Skeletal muscle tissue (tissue), 4 donors: ENCODE data around the gene PDSS1. TPM values are rescaled to one million over a fixed set of nuclear protein-coding genes. Genes with fewer than 3 reads are reported as not detected.
"Not testable (repeated sequence)": the region's sequence is repeated elsewhere in the genome, so short reads cannot be mapped to it uniquely, and the experiment has no call there.

Experiments used
- H3K27ac ChIP-seq: one replicate; pipeline ENCODE4 v1.7.0; 2013; ENCODE audit warnings: mild to moderate bottlenecking, low read depth, low read length, inconsistent platforms
- H3K27me3 ChIP-seq, 3 donors: one replicate each; pipeline ENCODE4 v1.7.0; 2013; ENCODE audit warnings: low read length in 3 of 3; ENCODE audit not compliant: control insufficient read depth in 3 of 3, insufficient read depth in 3 of 3
- H3K36me3 ChIP-seq, 3 donors: one replicate each; pipeline ENCODE4 v1.7.0; 2013; ENCODE audit warnings: low read length in 3 of 3; ENCODE audit not compliant: control insufficient read depth in 3 of 3, insufficient read depth in 3 of 3
- H3K4me1 ChIP-seq, 3 donors: one replicate each; pipeline ENCODE4 v1.7.0; 2013; ENCODE audit warnings: low read length in 3 of 3, mild to moderate bottlenecking in 3 of 3; ENCODE audit not compliant: control insufficient read depth in 3 of 3, insufficient read depth in 3 of 3
- H3K4me3 ChIP-seq, 3 donors: one replicate each; pipeline ENCODE4 v1.7.0; 2013; ENCODE audit warnings: low read length in 3 of 3
- H3K9ac ChIP-seq, 3 donors: one replicate each; pipeline ENCODE4 v1.7.0; 2013; ENCODE audit warnings: low read length in 3 of 3, mild to moderate bottlenecking in 3 of 3, moderate library complexity in 2 of 3, low read depth in 1 of 3
- H3K9me3 ChIP-seq, 3 donors: one replicate each; pipeline ENCODE4 v1.7.0; 2013; ENCODE audit warnings: low read length in 3 of 3; ENCODE audit not compliant: control insufficient read depth in 3 of 3
- total RNA-seq: library from RNA; depleted of rRNA; stranded (reverse); fragments of >200 nt; gene quantifications from one replicate; pipeline ENCODE4 v1.2.3, GENCODE V29; 2014
- donor health status: Osteomylitis.

PDSS1 gene
- total RNA-seq, 1 donor from 2014 or later: 7.3 TPM

GRCh38 chr10:26681076-26681475 is 16.4 kb upstream of the PDSS1 start:
- H3K4me1 ChIP-seq: no peaks in the 10 kb centered on the region
- H3K27ac ChIP-seq: no peak overlapping the region
- no peak overlapping the region for H3K9ac ChIP-seq
- H3K4me3 ChIP-seq: no peak overlapping the region
- H3K9me3 ChIP-seq: no peaks in the 10 kb centered on the region
- peaks cover 0 to 4% (median 0%) of the 10 kb centered on the region in 3 donors for H3K27me3 ChIP-seq
- no peaks in the 10 kb centered on the region for H3K36me3 ChIP-seq

GRCh38 chr10:26681971-26682370 is 15.5 kb upstream of the PDSS1 start:
- H3K27me3 ChIP-seq, H3K4me1 ChIP-seq, H3K4me3 ChIP-seq, H3K36me3 ChIP-seq, H3K9ac ChIP-seq, H3K27ac ChIP-seq, H3K9me3 ChIP-seq: not testable (repeated sequence)

DNA sequence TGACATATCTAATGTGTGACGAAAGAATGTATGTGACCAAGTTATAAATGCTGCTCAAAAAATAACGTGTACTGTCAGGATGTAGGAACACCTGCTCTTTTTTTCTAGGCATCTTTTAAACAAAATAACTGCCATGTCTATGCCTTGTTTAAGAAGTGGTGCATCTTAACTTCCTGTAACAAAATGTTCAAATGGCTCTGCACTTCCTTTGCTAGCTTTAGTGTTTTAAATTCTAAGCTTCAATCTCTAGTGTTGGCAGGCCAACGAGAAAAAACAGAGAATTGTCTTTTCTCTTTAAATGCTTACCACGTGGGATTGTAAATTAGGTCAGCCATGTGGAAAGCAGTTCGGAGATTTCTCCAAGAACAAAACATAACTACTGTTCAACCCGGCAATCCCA is 14.6 kb upstream of the PDSS1 start:
- no peaks in the 10 kb centered on the region for H3K36me3 ChIP-seq
- no peak overlapping the region for H3K27ac ChIP-seq
- no peaks in the 10 kb centered on the region for H3K9me3 ChIP-seq
- H3K27me3 ChIP-seq: peaks cover 0 to 4% (median 0%) of the 10 kb centered on the region in 3 donors
- H3K4me3 ChIP-seq: no peak overlapping the region
- no peaks in the 10 kb centered on the region for H3K4me1 ChIP-seq
- H3K9ac ChIP-seq: no peak overlapping the region

DNA sequence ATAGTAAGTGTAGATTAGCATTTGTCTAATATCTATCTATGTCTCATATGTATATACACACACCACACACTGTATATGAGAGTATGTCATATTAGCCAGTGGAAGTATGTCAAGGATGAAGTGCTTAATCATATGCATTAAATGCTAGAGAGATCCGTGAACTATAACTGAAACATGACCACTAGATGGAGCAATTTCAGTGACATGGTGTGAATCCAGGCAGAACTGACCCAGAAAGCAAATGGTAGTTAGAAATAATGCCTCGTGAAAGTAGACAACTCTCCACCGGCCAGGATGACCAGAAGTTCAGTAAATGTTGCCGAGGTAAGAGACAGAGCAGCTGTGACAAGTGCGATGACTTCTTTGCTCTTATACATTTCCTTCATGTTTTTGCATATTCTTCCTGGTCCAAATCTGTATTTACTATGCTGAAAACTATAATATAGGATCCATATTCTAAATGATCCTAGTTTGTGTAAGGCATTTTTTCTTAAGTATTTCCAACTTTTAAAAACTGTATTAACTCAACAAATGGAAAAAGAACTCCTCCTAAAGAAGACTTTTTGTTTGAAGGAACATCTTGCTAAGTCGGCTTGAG is 12.7 kb upstream of the PDSS1 start:
- H3K4me3 ChIP-seq, H3K27ac ChIP-seq: not testable (repeated sequence)

DNA sequence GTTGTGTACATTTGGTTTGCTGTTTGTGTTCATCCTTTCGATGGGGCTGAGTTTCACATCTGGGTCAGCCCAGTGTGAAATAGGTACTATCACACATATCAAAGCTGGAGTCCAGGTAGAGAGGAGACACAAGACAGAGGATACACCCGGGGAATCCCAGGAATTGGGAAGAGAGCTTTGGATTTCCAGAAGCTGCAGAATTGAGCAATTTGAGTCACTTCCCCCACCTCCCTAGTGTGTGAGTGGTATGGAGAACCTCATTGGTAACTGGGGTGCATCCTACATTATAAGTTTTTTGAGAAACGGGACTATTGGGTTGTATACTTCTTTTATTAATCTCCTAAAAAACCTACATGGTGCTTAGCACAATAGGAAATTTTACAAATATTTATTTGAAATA is 12.1 kb upstream of the PDSS1 start:
- peaks cover 0 to 5% (median 4%) of the 10 kb centered on the region in 3 donors for H3K27me3 ChIP-seq
- no peak overlapping the region for H3K4me3 ChIP-seq
- H3K9ac ChIP-seq: no peak overlapping the region
- H3K9me3 ChIP-seq: no peaks in the 10 kb centered on the region
- H3K36me3 ChIP-seq: no peaks in the 10 kb centered on the region
- H3K4me1 ChIP-seq: no peaks in the 10 kb centered on the region
- no peak overlapping the region for H3K27ac ChIP-seq

More for the DNA sequence above, 12.7 kb upstream of the PDSS1 start:
- H3K4me1 ChIP-seq, H3K36me3 ChIP-seq, H3K9me3 ChIP-seq, H3K9ac ChIP-seq, H3K27me3 ChIP-seq: not testable (repeated sequence)

DNA sequence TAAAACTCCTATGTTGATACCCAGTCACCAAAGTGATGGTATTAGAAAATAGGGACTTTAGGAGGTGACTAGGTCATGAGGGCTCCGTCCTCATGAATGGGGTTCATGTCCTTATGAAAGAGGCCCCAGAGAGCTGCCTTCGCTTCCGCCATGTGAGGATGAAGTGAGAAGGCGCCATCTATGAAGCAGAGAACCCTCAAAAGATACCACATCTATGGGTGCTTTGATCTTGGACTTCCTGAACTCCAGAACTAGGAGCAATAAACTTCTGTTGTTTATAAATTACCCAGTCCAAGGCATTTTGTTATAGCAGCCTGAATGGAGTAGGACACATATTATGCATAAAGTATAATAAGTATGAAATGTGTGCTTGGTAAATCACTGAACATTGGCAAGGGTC is 8.1 kb upstream of the PDSS1 start:
- H3K4me3 ChIP-seq: no peak overlapping the region
- no peaks in the 10 kb centered on the region for H3K4me1 ChIP-seq
- peaks cover 4 to 9% (median 6%) of the 10 kb centered on the region in 3 donors for H3K27me3 ChIP-seq
- H3K27ac ChIP-seq: no peak overlapping the region
- H3K9ac ChIP-seq: no peak overlapping the region
- H3K9me3 ChIP-seq: no peaks in the 10 kb centered on the region
- no peaks in the 10 kb centered on the region for H3K36me3 ChIP-seq

GRCh38 chr10:26690731-26691475 is 6.6 kb upstream of the PDSS1 start:
- H3K4me3 ChIP-seq: no peak overlapping the region
- no peak overlapping the region for H3K27ac ChIP-seq
- H3K9ac ChIP-seq: no peak overlapping the region
- H3K36me3 ChIP-seq: no peaks in the 10 kb centered on the region
- H3K27me3 ChIP-seq: peaks cover 0 to 9% (median 6%) of the 10 kb centered on the region in 3 donors
- no peaks in the 10 kb centered on the region for H3K9me3 ChIP-seq
- no peaks in the 10 kb centered on the region for H3K4me1 ChIP-seq

DNA sequence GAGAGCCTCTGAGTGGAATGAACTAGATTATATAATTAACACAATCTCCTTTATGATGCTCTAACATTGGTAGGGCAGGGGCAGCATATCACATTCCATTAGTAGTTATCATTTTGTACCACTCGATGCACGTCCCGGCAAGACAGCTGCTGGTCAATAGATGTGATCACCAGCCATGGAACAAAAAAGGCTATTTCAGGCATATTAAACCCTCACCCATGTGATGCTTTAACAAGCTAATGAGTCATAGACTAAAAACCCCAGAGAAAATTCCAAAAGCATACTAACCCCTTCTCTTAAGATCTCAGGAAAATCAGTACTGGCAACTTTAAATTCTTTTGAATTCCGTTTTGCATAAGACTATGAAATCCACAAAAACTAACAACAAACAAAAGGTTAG is 3.0 kb upstream of the PDSS1 start:
- not testable (repeated sequence) for H3K9ac ChIP-seq, H3K27me3 ChIP-seq, H3K36me3 ChIP-seq, H3K9me3 ChIP-seq, H3K27ac ChIP-seq, H3K4me3 ChIP-seq
- H3K4me1 ChIP-seq: peaks cover 8 to 19% (median 10%) of the 10 kb centered on the region in 3 donors

- peak overlapping the region; percentile 66 to 89 (median 88) for H3K9ac ChIP-seq
- H3K9me3 ChIP-seq: no peaks in the 10 kb centered on the region
- no peaks in the 10 kb centered on the region for H3K36me3 ChIP-seq
- peak overlapping the region; percentile 73 for H3K27ac ChIP-seq
- peak overlapping the region; percentile 91 to 97 (median 93) for H3K4me3 ChIP-seq
- H3K4me1 ChIP-seq: peaks cover 8 to 19% (median 10%) of the 10 kb centered on the region in 3 donors
- peaks cover 0 to 6% (median 0%) of the 10 kb centered on the region in 3 donors for H3K27me3 ChIP-seq
Measured at GRCh38 chr10:26696786-26697162, 727 bp upstream of the PDSS1 start.

DNA sequence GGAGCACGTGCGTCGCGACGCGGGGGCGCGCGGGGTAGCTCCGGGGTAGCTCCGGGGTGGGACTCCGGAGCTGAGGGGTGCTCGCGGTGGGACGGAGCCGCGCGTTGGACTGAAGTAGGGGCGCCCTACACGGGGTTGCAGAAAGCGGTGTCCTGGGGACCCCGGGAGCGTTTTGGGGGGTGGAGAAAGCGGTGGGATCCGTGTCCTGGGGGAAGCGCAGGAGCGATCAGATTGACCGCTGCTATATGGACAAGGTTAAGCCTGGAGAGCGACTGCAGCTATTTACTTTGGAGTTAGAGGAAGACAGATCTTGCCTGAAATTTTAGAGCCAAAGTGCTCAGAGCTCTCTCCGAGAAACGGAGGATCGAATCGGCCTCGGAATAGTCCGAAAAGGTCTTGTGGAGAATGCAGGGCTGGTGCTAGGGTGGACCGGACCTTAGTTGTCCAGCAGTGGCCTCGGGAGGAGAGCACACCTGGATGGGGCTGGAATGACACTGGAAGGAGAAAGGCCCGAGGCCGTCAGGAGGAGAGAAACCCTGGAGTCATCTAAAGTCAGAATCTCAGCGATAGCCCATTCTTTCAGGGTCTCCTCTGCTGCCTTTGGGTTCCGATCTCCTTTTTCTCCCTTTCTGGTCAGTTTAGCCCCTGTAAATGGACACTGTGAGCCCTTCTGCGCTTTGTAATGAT is 564 bp downstream of the PDSS1 start:
- peak overlapping the region; percentile 66 to 89 (median 88) for H3K9ac ChIP-seq
- peaks cover 8 to 19% (median 10%) of the 10 kb centered on the region in 3 donors for H3K4me1 ChIP-seq
- no peaks in the 10 kb centered on the region for H3K9me3 ChIP-seq
- H3K4me3 ChIP-seq: peak overlapping the region; percentile 87 to 97 (median 91)
- H3K27ac ChIP-seq: no peak overlapping the region
- peaks cover 0 to 4% (median 0%) of the 10 kb centered on the region in 3 donors for H3K27me3 ChIP-seq
- no peaks in the 10 kb centered on the region for H3K36me3 ChIP-seq
